Measurements from ENCODE around the gene PRKAG2. TPM values are rescaled to one million over a fixed set of nuclear protein-coding genes. Genes with fewer than 3 reads are reported as not detected.
A peak's percentile ranks its signal among the peaks of the same experiment; 100 is the strongest.

The PRKAG2 gene
- total RNA-seq, 1 donor from 2014 or later, result 55.4 TPM

DNA sequence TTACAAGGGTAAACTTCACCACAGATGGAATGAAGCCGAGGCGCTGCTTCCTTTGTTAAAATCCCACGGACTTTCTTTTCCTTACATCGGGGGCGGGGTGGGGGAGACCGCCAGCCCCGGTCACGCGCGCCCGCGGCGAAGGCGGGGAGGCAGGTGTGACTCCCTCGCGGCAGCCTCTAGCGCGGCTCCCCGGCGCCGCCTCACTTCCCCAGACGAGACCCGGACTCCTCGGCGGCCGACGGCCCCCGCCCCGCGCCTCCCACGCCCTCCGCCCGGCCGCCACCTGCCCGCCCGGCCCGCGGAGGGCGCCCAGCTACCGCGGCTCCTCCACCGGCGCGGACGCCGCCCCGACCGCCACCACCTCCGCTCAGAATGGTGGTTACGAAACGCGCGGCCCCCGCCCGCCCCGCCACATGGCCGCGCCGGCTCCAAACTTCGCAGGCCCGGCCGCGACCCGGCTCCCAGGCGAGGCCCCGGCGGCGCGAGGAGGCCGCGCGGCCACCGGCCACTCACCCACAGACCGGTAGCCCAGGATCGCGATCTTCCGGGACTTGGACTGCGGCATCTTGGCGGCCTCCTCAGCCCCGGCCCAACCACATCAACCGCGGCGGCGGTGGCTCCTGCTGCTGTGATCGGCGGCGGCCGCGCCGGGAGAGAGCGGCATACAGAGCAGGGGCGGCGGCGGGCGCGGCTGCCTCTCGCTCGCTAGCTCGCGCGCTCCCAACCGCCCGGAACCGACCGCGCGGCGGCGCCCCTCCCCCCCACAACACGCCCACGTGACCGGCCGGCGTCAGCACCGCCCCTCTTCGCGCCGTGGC lies 357.8 kb downstream of the PRKAG2 start:
- DNase-seq (ENCODE audit: low spot score), result peak; percentile 74

DNA sequence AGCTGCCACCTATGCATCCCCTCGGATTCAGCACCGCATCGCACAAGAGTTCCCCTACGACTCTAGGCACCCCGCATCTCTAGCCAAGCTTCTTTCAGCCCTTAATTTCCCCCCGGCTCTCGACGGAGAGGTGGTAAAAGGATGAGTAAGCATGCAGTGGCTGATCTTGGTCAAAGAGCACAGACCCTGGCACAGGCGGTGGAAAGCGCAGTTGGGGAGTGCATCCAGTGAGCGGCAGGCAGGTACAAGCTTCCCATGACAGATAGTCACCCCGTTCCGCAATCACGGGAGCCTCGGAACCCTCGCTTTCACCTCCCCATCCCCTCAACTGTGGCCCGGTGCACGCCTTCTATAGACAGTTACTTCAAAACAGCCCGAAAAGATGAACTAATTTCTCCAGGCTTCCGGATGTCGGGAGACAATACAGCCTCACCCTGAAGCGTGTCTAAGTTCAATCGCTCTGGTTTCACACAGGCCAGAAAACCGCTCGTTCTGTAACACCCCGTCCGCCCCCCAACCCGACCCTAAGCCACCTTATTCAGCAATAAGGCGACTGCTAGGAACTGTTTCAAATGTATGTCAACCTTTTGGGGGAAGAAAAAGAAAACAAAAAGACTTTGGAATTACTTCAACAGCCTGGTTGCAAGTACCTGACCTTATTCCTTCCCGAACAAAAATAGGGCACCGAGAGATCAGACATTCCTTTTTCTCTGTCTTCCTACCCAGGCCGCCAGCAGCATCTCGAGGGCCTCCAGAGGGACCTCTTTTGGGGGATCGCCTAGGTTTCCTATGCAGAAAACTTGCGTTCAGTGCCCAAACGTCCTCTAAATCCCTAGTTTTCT lies 358.6 kb downstream of the PRKAG2 start:
- DNase-seq (ENCODE audit: low spot score), result peak; percentile 69

- DNase-seq (ENCODE audit: low spot score), result no peak
These were observed 359.3 kb downstream of the PRKAG2 start for GRCh38 chr7:151517601-151518104.

GRCh38 chr7:151515276-151515565 lies 361.7 kb downstream of the PRKAG2 start:
- DNase-seq (ENCODE audit: low spot score), result no peak

DNA sequence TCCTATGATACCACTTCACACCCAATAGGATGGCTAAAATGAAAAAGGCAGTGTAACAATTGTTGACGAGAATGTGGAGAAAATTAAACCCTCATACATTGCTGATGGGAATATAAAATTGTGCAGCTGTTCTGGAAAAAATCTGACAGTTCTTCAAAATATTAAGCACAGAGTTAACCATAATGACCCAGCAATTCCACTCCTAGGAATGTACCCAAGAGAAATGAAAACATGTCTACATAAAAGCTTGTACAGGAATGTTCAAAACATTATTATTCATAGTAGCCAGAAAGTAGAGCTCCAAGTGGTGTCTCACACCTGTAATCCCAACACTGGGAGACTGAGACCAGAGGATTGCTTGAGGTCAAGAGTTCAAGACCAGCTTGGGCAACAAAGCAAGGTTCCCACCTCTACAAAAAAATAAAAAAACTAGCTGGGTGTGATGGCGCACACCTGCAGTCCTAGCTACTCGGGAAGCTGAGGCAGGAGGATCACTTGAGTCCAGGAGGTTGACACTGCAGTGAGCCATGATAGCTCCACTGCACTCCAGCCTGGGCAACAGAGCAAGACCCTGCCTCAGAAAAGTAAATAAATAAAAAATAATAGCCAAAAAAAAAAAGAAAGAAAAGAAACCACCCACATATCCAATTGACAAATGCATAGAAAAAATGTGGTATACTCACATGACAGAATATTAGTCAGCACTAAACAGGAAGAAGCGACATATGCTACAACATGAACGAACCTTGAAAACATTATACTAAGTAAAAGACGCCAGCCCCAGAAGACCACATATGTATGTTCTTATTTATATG lies 362.2 kb downstream of the PRKAG2 start:
- DNase-seq (ENCODE audit: low spot score), result no peak

GRCh38 chr7:151513133-151513532 lies 363.8 kb downstream of the PRKAG2 start:
- no peak for DNase-seq (ENCODE audit: low spot score)

DNA sequence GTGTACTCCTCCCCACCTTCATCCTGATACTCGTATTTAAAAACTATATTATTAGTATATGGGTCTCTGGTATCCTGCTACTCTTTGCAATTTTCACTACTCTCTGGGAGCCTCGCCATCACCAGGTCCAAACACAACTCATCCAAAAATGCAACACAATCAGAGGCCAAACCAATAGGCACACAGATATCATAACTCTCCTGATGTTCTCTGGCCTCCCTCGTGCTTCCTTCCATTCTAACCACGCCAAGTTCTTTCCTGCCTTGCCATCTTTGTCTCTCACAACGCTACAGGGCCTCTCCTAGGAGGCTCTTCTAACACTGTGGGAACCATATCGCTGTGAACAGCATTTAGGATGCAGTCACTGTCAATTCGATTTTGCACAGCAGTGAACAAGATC lies 364.6 kb downstream of the PRKAG2 start:
- no peak for DNase-seq (ENCODE audit: low spot score)

GRCh38 chr7:151511946-151512345 lies 365.0 kb downstream of the PRKAG2 start:
- DNase-seq (ENCODE audit: low spot score), result no peak

- no peak for DNase-seq (ENCODE audit: low spot score)
These were observed 365.6 kb downstream of the PRKAG2 start for GRCh38 chr7:151511270-151511669.

DNA sequence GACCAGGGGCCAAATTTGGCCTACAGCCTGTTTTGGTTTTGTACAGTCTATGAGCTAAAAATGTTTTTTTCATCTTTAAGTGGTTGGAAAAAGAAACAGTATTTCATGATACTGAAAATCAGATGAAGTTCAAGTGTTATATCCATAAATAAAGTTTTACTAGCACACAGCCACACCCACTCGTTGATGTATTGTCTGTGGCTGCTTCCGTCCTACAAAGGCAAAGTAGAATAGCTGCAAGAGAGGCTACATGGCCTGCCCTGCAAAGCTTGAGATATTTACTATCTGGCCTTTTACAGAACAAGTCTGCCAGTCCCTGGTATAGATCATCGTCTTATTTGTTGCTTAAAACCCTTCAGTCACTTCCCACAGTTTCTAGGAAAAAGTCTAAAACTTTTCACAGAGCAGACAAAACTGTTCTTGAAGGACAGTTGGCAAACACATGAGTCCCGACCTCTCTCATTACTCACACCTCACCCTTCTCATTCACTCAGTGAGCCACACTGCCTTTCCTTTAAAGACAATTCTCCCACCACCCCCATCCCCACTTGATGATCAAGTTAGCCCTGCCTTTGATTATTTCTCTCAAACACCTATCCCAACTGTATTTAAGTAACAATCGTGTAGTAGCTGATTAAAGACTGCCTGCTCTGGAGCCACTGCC lies 367.1 kb downstream of the PRKAG2 start:
- DNase-seq (ENCODE audit: low spot score), result no peak

GRCh38 chr7:151508991-151509390 lies 367.9 kb downstream of the PRKAG2 start:
- DNase-seq (ENCODE audit: low spot score), result no peak

DNA sequence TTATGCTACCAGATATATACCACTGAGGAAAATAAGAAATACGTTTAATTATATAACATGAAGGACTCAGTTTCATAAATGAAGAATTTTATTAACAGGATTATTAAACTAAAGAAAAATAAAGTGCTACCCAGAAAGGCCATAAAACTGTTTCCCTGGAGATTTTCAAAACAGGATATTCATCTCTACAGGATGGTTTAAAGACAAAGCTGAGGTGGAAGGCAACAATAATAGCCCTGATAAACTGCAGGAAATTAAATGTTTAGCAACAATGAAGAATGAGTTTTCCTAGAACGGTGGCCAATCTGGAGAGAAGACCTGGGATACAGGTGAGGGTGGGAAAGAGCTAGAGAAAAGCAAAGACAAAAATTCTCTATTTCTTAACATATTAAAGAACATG lies 369.1 kb downstream of the PRKAG2 start:
- DNase-seq (ENCODE audit: low spot score), result no peak

DNA sequence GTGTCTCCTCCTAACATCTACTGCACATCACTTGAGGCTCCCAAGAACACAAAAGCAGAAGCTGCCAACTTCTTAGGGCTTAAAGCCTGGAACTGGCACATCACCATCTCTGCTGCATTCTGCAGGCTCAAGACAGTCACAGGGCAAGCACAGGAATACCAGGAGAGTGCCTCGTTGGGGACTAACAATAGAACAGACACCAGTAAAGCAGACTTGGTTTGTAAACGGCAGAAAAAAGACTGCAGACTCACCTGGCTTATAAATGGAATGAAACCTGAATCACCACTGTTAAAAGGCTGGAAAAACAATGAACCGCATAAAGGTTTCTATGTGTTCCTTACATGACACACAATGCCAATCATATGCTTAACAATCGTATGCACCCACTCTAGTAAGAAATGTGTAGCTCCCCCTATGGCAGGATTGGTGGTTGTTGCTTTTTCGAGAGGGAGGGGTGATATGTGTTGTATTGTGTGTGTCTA lies 370.0 kb downstream of the PRKAG2 start:
- no peak for DNase-seq (ENCODE audit: low spot score)

Other genes with a start within 250 kb of the PRKAG2 start
- not detected for gene GALNTL5, start 79.3 kb upstream of the PRKAG2 start, total RNA-seq
- 58.8 TPM for gene GALNT11, start 148.6 kb upstream of the PRKAG2 start, total RNA-seq

Data from ureter (tissue), 1 donor.